WI38 (cell line): ENCODE results near the gene ZNF740.

Source experiments
- H3K4me3 ChIP-seq: 2 replicates; pipeline ENCODE4 v1.5.1; 2011; ENCODE audit warnings: low read depth, mild to moderate bottlenecking, control low read depth, low read length
- TF ChIP-seq, protein P1 (sequence below): IDR thresholded peaks from 2 replicates; pipeline ENCODE4 v1.5.1; 2012; ENCODE audit warnings: low read depth, mild to moderate bottlenecking, control low read depth, low read length

The ZNF740 gene

DNA sequence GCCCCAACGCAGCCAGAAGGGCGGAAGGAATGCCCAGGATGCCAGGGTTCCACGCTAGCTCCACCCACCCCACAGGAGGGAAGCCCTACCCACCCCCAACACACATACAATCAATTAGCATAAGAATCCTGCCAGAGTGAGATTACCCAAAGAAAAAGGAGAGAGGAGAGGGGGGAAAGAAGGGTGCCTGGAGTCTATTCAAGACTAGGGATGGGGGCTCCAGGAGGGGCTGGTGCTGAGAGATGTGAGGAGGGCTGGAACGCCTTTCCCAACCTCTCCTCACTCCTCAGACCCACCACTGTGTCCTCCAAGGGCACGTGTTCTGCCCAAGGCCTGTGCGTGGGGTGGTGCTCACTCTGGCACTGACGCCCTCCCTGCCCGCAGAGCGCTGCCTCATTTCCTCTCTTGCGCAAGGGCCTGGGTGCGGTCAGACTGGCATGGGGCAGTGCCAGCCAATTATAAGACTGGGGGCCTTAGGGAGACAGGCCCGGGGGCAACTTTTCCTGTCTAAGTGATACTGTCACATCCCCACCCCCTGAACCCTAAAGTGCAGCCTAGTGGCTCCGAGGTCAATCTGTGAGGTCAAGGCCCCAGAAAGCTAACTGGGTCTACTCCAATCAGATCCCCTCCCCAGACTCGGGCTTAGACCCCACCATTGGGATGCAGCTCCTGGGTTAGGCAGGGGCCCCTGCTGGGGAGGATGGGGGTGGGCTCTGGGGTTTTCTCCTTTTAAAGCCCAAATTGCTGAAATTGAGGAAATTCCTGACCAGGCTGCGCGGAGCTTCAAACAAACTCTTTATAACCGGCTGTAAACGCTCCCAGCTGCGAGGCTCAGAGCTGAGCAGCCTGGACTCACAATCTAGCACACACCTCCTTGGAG lies 36.8 kb downstream of the ZNF740 start:
- no peak overlapping the region; the same call in 1 of the 2 replicates for H3K4me3 ChIP-seq
- TF ChIP-seq, protein P1, sequence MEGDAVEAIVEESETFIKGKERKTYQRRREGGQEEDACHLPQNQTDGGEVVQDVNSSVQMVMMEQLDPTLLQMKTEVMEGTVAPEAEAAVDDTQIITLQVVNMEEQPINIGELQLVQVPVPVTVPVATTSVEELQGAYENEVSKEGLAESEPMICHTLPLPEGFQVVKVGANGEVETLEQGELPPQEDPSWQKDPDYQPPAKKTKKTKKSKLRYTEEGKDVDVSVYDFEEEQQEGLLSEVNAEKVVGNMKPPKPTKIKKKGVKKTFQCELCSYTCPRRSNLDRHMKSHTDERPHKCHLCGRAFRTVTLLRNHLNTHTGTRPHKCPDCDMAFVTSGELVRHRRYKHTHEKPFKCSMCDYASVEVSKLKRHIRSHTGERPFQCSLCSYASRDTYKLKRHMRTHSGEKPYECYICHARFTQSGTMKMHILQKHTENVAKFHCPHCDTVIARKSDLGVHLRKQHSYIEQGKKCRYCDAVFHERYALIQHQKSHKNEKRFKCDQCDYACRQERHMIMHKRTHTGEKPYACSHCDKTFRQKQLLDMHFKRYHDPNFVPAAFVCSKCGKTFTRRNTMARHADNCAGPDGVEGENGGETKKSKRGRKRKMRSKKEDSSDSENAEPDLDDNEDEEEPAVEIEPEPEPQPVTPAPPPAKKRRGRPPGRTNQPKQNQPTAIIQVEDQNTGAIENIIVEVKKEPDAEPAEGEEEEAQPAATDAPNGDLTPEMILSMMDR = no peak

GRCh38 chr12:53217931-53218307 lies 37.4 kb downstream of the ZNF740 start:
- peak overlapping the region; percentile 70 for H3K4me3 ChIP-seq
- TF ChIP-seq, protein P1 = no peak

DNA sequence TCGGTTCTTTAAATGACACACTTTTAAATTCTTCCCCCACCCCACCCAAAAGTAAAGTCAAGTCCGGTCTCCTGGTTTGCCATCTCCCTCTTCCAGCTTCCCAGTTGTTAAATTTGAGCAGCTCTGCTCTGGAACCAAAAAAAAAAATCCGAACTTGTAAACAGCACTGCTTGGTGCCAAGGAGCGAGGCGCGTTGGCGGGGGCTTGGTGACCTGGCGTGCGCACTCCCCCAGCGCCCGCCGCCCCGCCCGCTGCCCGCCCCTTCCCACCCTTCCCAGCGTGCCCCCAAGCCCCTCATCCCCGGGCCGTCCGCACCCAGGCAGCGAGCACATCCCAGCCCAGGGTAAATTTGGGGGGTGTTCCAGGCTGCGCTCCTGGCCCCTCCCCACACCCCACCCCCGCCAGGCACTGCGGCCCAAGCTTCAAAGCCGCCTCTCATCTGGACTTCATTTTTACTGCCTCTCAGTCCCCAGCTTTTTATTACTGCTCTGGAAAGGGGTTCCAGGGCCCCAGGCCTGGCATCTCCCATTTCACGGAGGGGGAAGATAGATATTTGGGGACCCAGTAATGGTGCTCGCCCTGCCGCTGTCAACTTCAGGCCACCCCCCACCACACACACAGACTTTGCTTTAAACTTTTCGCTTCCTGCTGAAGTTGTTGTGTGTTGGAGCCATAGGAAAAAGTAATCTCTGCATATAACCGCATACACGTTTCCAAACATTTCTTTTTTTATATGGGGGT lies 38.2 kb downstream of the ZNF740 start:
- TF ChIP-seq, protein P1 = no peak
- H3K4me3 ChIP-seq = peak overlapping the region; percentile 70

DNA sequence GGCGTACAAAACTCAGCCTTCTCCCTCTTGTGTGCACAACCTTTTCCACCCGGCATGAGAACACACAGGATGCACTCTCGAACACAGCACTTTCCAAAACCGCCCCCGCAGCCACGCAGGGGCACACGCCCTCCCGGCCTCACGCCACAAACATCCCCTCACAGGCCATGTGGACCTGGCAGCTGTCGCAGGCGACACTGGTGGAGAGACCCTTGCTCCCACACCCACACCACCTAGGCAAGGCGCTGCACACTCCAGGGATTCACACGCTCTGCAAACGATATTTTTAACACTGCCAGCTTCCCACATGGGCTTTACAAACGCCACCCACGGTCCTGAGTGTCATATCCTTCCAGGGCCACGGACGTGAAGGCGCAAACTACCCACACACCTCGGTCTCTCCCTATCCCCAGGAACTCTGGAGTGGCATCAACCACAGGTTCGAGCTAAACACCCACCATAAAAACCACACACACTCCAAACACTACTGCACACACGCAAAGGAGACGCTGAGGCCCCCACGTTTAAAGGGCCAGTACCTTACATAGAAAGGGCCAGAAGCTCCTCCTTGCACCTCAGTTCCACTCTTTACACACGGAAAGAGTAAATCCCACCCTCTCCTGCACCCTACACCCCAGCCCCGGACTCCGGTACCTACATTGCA lies 38.9 kb downstream of the ZNF740 start:
- TF ChIP-seq, protein P1 = no peak
- H3K4me3 ChIP-seq = peak overlapping the region; percentile 70

DNA sequence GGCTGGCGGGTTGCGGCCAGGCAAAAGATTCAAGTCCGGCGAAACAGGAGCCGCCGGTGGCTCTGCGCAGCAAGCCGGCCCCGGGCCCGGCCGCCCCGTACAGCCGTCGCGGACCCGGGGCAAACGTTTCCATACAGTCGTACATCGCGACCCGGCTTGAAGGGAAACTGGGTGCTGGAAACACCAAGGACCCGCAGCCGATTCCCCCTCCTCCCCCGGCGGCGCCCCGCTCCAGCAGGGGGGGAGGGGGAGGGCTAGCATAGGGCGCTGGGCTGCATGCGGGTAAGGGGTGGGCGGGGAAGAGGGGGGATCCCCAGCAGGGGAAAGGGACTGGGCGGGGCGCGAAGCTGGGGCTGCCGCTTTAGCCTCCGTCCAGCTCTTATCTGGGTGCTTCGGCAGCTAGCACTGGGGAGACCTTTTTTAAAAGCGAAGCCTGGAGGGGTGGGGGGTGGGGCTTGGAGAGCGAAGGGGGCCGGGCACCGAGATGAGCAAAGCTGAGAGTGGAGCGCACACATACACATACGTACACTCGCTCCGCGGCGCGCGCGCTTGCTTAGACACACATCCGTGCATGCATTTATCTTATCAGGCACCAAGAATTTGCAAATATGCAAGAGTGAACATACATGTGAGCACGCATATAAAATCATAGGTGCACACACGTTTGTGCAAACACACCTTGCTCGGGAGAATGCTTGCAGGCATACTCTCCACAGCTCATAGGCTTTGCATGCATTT lies 39.6 kb downstream of the ZNF740 start:
- TF ChIP-seq, protein P1 = no peak
- H3K4me3 ChIP-seq = peak overlapping the region; percentile 70

DNA sequence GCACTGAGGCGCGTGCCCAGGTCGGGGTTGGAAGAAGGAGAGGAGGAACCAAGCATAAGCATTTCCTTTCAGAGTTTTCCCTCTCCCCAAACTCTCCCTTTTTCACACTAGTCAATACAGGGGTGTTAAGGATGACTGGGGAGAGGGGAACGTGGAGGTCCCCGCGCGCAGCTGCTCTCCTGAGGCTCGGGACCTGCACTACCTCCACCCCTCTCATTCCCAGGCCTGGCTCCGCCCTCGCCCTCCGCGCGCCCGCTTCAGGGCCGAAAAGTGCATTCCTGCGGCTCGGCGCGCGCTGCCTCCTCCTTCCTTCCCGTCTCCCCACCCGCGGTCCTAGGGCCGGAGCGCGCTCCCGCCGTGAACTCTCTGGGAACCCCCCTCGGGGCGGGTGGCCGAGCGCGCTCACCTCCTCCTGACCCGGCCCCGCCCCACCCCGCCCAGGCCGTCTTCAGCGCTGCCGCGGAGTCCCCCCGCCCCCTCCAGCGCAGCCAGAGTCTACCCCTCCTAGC lies 40.2 kb downstream of the ZNF740 start:
- H3K4me3 ChIP-seq = peak overlapping the region; percentile 70
- TF ChIP-seq, protein P1 = no peak
